Smooth muscle cell of the umbilical artery (primary cell): ENCODE results near the gene MED12L. TPM values are rescaled to one million over a fixed set of nuclear protein-coding genes. Genes with fewer than 3 reads are reported as not detected.

Experiments
- total RNA-seq: library from RNA; depleted of rRNA; stranded (reverse); fragments of >200 nt; gene quantifications from 2 replicates; pipeline ENCODE4 v1.2.3, GENCODE V29; 2014

The MED12L gene
- 0.42 and 0.89 TPM in 2 replicates for total RNA-seq

GRCh38 chr3:151085227-151085888 lies at the start of gene MED12L:
Gene MED12L (plus strand): TSS chr3:151085664. CDS start chr3:151086927, 1,263 bp downstream.

GRCh38 chr3:151203051-151203420 lies 117.6 kb downstream of the MED12L start, which contains the start of gene GPR171:
Gene GPR171 (minus strand): TSS chr3:151203216. CDS start chr3:151199386, 3,830 bp downstream.

GRCh38 chr3:151278230-151278629 lies 192.8 kb downstream of the MED12L start, which contains the start of gene P2RY14:
Gene P2RY14 (minus strand): TSS chr3:151278542. CDS start chr3:151214316, 64,226 bp downstream.

GRCh38 chr3:151316267-151316991 lies 231.0 kb downstream of the MED12L start, which contains the start of gene GPR87:
Gene GPR87 (minus strand): TSS chr3:151316820. CDS start chr3:151300100, 16,720 bp downstream.

GRCh38 chr3:151329363-151329762 lies 243.9 kb downstream of the MED12L start, which contains the start of gene P2RY13:
Gene P2RY13 (minus strand): TSS chr3:151329549. CDS start chr3:151329528, 21 bp downstream.

GRCh38 chr3:151384741-151385174 lies 299.3 kb downstream of the MED12L start, which contains the start of gene P2RY12:
Gene P2RY12 (minus strand): TSS chr3:151384753. CDS start chr3:151338845, 45,908 bp downstream.

GRCh38 chr3:151460774-151461450 lies 375.4 kb downstream of the MED12L start, which contains the start of gene IGSF10:
Gene IGSF10 (minus strand): TSS chr3:151461061. CDS start chr3:151458709, 2,352 bp downstream.

Other genes with a start within 250 kb of the MED12L start
- not detected in 2 replicates for gene MINDY4B, start 180.2 kb upstream of the MED12L start, total RNA-seq
- gene CLRN1, start 112.9 kb upstream of the MED12L start, total RNA-seq, result not detected in 2 replicates
- not detected in 2 replicates for gene GPR171, start 117.6 kb downstream of the MED12L start, total RNA-seq
- gene P2RY14, start 192.9 kb downstream of the MED12L start, total RNA-seq, result not detected in 2 replicates
- gene GPR87, start 231.2 kb downstream of the MED12L start, total RNA-seq, result 0.09 TPM in 1 of 2 replicates, not detected in the other
- not detected in 2 replicates for gene P2RY13, start 243.9 kb downstream of the MED12L start, total RNA-seq